Left ventricle myocardium superior (tissue), 1 donor: ENCODE data around the gene RALGAPB. TPM values are rescaled to one million over a fixed set of nuclear protein-coding genes. Genes with fewer than 3 reads are reported as not detected.
"Not testable (repeated sequence)": the region's sequence is repeated elsewhere in the genome, so short reads cannot be mapped to it uniquely, and the experiment has no call there.

Source experiments
- ATAC-seq: fragments of 200-7000 bp; cut with Tn5 transposase; one replicate; pipeline ENCODE4 v1.9.1; 2020; ENCODE audit warnings: mild to moderate bottlenecking, moderate library complexity
- DNase-seq: peaks from one replicate; pipeline ENCODE4 v3.0.0-alpha.2; 2020
- intact Hi-C: fragments of 100-400 bp; cut with micrococcal nuclease; formaldehyde crosslinking; loops from one replicate; pipeline ENCODE4 v1.11.0; 2022
- total RNA-seq: library from RNA; stranded (reverse); fragmentation: NEBNext Ultra II Directional; extraction: Animal tissue kit (Norgen Biotek cat#: 25700); gene quantifications from one replicate; pipeline ENCODE4 v1.2.1, GENCODE V29; 2021
- donor health status: DM: no; HTN: yes; CAD: no; lungs with severe emphysema.

Gene RALGAPB
- total RNA-seq, 1 donor from 2014 or later: 22.4 TPM

GRCh38 chr20:38569747-38570525, 97.3 kb downstream of the RALGAPB start:
- DNase-seq (no peak), ATAC-seq (no peak)
- intact Hi-C loops: no loop called here

DNA sequence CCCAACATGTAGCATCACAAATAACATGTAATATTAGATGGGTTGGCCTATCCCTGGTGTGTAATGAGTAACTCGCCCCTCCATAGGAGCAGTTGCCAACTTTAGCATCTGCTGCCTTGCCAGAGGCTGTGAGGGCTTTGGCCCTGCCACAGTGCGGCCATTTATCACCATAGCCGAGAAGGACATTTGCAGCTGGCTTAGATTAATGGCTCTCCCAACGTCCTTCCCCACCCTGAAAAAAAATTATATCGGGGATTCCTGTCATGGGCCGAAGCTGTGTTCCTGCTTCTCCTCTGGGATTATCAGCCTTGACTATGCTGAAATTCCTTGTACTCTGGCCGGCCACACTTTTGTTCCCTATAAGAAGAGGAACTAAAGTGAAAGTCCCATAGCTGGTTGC, 100.8 kb downstream of the RALGAPB start:
- intact Hi-C loops: no loop called here
- ATAC-seq (peak; percentile 61), DNase-seq (no peak)

GRCh38 chr20:38579219-38579910, 106.7 kb downstream of the RALGAPB start:
- ATAC-seq (peak; percentile 87), DNase-seq (peak; percentile 69)
- intact Hi-C loops: no loop called here

- intact Hi-C loops: no loop called here
- DNase-seq: no peak
- no peak for ATAC-seq
These were observed 107.3 kb downstream of the RALGAPB start for GRCh38 chr20:38579921-38580320.

DNA sequence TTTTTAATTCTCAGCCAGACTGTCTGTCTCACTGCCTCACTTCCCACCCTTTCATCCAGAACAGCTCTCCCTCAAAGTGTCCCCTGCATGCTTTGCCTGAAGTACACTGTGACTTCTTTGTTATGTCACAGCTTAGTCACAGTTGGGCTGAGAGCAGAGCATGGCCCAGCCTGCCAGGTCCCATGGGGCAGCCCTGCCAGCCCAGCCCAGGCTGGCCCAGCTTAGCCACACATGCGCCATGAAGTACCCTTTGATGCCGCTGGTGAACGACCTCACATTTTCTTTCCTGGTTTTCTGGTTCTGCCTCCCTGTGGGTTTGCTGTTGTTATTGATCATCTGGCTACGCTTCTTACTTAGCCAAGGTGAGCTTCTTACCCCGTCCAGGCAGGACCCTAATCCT, 108.4 kb downstream of the RALGAPB start, which contains the start of gene ADIG:
ADIG (plus strand) TSS at position 185 of the 400 bp plus-strand sequence; CDS start at position 239, 54 bp downstream.
- ATAC-seq: peak; percentile 91

GRCh38 chr20:38581830-38582358, 109.3 kb downstream of the RALGAPB start:
- intact Hi-C loops: no loop called here
- no peak for DNase-seq
- ATAC-seq: no peak

More for the DNA sequence above, 108.4 kb downstream of the RALGAPB start, which contains the start of gene ADIG:
- intact Hi-C loops: no loop called here
- DNase-seq: peak; percentile 77

DNA sequence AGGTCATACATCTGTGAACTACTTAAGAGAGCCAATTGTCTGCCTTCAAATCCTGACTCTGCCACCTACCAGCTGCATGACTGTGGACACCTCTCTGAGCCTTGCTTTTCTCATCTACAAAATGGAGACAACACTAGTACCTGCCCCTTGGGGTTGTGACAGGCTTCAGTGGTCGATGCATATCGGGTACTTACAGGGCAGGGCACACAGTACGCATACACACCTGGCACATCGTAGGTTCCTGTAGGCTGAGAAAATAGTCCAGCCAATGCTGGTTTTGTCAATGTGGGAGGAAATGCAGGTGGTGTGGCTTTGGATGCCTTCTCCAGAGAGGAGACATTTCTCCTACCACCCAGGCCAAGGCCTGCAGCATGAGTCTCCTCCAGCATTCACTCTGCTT, 110.7 kb downstream of the RALGAPB start:
- ATAC-seq (no peak), DNase-seq (no peak)
- intact Hi-C loops: no loop called here

GRCh38 chr20:38584099-38584763, 111.6 kb downstream of the RALGAPB start:
- DNase-seq (no peak), ATAC-seq (no peak)
- intact Hi-C loops: no loop called here

DNA sequence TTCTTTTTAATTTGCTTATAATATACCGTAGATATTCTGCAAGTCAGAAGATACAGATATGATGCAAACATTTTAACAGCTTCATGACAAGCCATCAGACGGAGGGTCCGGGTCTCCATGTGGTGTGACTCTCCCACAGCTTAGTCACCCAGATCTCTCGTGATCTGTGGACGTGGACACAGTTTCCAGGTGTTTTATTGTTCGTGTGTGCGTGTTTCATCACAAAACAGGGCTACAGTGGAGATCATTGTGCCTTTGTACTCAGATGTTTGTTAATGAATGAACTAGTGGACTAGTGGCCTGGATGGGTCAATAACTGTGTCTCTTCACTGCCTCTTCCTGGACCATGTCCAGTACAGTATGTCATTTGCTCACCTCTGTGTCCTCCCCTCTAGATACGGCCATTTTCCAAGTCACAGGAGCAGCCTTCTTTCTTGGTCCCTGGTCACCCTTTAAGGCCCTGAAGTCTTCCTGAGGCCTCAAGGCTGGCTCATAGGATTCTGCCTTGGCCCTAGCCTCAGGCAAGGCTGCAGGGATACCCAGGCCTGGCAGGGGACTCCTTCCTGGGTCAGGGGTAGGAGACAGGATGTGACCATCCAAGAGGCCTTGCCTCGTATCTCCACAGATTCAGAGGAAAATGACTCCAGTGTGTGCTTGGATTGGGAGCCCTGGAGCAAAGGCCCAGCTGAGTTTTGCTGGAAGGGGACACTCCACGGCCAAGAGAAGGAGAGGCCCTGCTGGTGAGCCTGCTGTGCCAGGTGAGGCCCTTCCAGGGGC, 112.9 kb downstream of the RALGAPB start:
- ATAC-seq: no peak
- DNase-seq: no peak
- intact Hi-C loops: no loop called here

GRCh38 chr20:38586181-38586525, 113.5 kb downstream of the RALGAPB start:
- intact Hi-C loops: no loop called here
- ATAC-seq (no peak), DNase-seq (no peak)

- no peak for ATAC-seq
- no peak for DNase-seq
- intact Hi-C loops: no loop called here
These were observed 115.7 kb downstream of the RALGAPB start for GRCh38 chr20:38588303-38588702.

- intact Hi-C loops: no loop called here
- ATAC-seq (no peak), DNase-seq (no peak)
These were observed 116.7 kb downstream of the RALGAPB start for GRCh38 chr20:38589351-38589750.

- ATAC-seq (no peak), DNase-seq (no peak)
- intact Hi-C loops: no loop called here
These were observed 117.5 kb downstream of the RALGAPB start for GRCh38 chr20:38589967-38590675.

- ATAC-seq (no peak), DNase-seq (no peak)
- intact Hi-C loops: no loop called here
These were observed 118.2 kb downstream of the RALGAPB start for GRCh38 chr20:38590676-38591473.

DNA sequence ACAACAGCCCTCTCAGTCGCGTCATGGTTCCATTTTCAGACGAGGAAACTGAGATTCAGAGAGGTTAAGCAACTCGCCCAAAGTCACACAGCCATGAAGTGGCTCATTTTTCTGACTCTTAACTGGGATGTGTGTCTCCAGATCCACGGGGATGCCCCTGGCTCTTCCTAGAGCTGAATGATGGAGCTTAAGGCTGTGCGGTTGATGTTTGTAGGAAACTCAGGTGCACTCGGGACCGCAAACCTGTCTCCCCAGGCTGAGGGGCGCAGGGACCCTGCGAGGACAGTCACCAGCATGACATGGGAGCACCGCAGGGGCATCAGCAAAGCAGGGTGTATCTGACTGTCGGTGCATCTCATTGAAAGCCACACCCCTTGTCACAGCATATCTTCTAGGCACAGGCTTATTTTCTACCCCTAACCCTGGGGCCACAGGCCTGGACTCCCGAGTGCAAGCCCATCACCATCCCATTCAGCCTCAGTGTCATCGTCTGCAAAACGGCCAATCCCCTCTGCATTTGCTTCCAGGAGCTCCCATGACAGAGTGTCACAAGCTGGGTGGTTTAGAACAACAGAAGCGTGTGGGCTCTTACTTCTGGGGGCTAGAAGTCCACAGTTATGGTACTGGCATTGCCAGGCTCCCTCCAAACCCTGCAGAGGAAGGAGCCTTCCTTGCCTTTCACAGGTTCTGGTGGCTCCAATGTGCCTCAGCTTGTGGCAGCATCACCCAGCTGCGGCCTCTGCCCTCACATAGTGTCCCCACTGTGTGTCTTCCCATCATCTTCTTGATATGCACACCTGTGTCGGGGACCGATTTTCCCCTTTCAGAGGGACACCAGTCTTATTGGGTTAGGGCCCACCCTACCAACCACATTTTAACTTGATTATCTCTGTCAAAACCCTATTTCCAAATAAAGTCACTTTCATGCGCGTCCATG, 119.1 kb downstream of the RALGAPB start:
- DNase-seq (no peak), ATAC-seq (no peak)
- intact Hi-C loops: no loop called here

DNA sequence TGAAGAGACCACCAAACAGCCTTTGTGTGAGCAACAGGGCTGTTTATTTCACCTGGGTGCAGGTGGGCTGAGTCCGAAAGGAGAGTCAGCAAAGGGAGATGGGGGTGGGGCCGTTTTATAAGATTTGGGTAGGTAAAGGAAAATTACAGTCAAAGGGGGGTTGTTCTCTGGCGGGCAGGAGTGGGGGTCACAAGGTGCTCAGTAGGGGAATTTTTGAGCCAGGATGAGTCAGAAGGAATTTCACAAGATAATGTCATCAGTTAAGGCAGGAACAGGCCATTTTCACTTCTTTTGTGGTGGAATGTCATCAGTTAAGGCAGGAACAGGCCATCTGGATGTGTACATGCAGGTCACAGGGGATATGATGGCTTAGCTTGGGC, 119.8 kb downstream of the RALGAPB start:
- DNase-seq, ATAC-seq, intact Hi-C loops: not testable (repeated sequence)

DNA sequence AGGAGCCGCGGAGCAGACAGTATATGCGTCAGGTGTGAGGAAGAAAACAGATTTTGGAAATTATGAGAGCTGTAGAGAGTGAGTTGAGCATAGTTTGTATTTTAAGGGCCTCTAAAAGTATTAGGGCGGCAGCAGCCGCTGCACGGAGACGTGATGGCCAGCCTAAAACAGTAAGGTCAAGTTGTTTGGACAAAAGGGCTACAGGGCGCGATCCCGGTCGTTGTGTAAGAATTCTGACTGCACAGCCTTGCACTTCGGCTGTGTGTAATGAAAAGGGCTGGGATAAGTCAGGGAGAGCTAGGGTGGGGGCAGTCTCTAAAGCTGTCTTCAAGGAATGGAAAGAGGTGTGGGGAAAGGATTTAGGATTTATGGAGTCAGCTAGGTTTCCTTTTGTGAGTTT, 121.6 kb downstream of the RALGAPB start:
- intact Hi-C loops, ATAC-seq, DNase-seq: not testable (repeated sequence)
